HG02610 (cell line): ENCODE data around the gene EXOC4.
"Not testable (repeated sequence)": the region's sequence is repeated elsewhere in the genome, so short reads cannot be mapped to it uniquely, and the experiment has no call there.

Source experiments
- ATAC-seq: cut with Tn5 transposase; IDR thresholded peaks from one replicate; pipeline ENCODE4 v1.9.1; 2021; ENCODE audit warnings: mild to moderate bottlenecking, moderate library complexity; ENCODE audit not compliant: unreplicated experiment

The EXOC4 gene

GRCh38 chr7:133994100-133994499, 741.2 kb downstream of the EXOC4 start:
- not testable (repeated sequence) for ATAC-seq

GRCh38 chr7:133997463-133997862, 744.6 kb downstream of the EXOC4 start:
- no peak for ATAC-seq

- no peak for ATAC-seq
Measured at GRCh38 chr7:133999178-133999577, 746.3 kb downstream of the EXOC4 start.

GRCh38 chr7:134004829-134005505, 752.1 kb downstream of the EXOC4 start:
- ATAC-seq = no peak

GRCh38 chr7:134009314-134010110, 756.6 kb downstream of the EXOC4 start:
- no peak for ATAC-seq

GRCh38 chr7:134013249-134013648, 760.4 kb downstream of the EXOC4 start:
- no peak for ATAC-seq

- ATAC-seq = no peak
Measured at GRCh38 chr7:134014935-134015334, 762.1 kb downstream of the EXOC4 start.

- ATAC-seq = no peak
Measured at GRCh38 chr7:134016223-134016941, 763.5 kb downstream of the EXOC4 start.

GRCh38 chr7:134016942-134017303, 764.0 kb downstream of the EXOC4 start:
- no peak for ATAC-seq

- no peak for ATAC-seq
Measured at GRCh38 chr7:134018306-134018705, 765.4 kb downstream of the EXOC4 start.

- no peak for ATAC-seq
Measured at GRCh38 chr7:134019251-134019650, 766.4 kb downstream of the EXOC4 start.

GRCh38 chr7:134021836-134022235, 769.0 kb downstream of the EXOC4 start:
- no peak for ATAC-seq

- ATAC-seq = no peak
Measured at GRCh38 chr7:134022286-134022911, 769.5 kb downstream of the EXOC4 start.

GRCh38 chr7:134024739-134025138, 771.9 kb downstream of the EXOC4 start:
- ATAC-seq = no peak

GRCh38 chr7:134028853-134029252, 776.0 kb downstream of the EXOC4 start:
- ATAC-seq = no peak

GRCh38 chr7:134029743-134030142, 776.9 kb downstream of the EXOC4 start:
- no peak for ATAC-seq

GRCh38 chr7:134030460-134030865, 777.6 kb downstream of the EXOC4 start:
- ATAC-seq = no peak

GRCh38 chr7:134031835-134032617, 779.1 kb downstream of the EXOC4 start:
- ATAC-seq = no peak

- ATAC-seq = no peak
Measured at GRCh38 chr7:134034652-134035051, 781.8 kb downstream of the EXOC4 start.

- ATAC-seq = no peak
Measured at GRCh38 chr7:134037991-134038390, 785.1 kb downstream of the EXOC4 start.

GRCh38 chr7:134040988-134041387, 788.1 kb downstream of the EXOC4 start:
- no peak for ATAC-seq
